ENCODE results near the gene ANTXR1. TPM values are rescaled to one million over a fixed set of nuclear protein-coding genes. Genes with fewer than 3 reads are reported as not detected.

ANTXR1 gene
- polyA plus RNA-seq, 1 of the 3 experiments (the other 2 are of a cell fraction), result 114 TPM

GRCh38 chr2:69288429-69288828 lies 275.4 kb downstream of the ANTXR1 start:
- TF ChIP-seq FOXM1 (IDR thresholded peaks at IDR 0.05; ENCODE audit: low read depth) (no peak), NRF1 (IDR thresholded peaks at IDR 0.05; ENCODE audit: low read depth, low read length) (no peak), RXRA (IDR thresholded peaks at IDR 0.05; ENCODE audit: borderline replicate concordance, low read depth) (no peak), NFIC (IDR thresholded peaks at IDR 0.05; ENCODE audit: borderline replicate concordance) (no peak), EP300 (IDR thresholded peaks at IDR 0.05; ENCODE audit: borderline replicate concordance in 1 of 2, low read depth in 1 of 2, low read length in 1 of 2) (no peak), MEF2A (IDR thresholded peaks at IDR 0.05; ENCODE audit: borderline replicate concordance, low read depth) (no peak), TEAD4 (IDR thresholded peaks at IDR 0.05; ENCODE audit: borderline replicate concordance, insufficient read depth) (no peak)
- 96% methylated on average over 1 of the region's 1 CpG for WGBS (ENCODE audit: low lambda C conversion rate)

GRCh38 chr2:69291004-69291650 lies 278.1 kb downstream of the ANTXR1 start:
- Histone ChIP-seq H3K4me3 (ENCODE audit: low read depth in 2 of 2, low read length in 1 of 2) (no peak overlapping the region), H3K9ac (peak overlapping the region; percentile 32; the same call in 1 of the 2 replicates), H3K4me1 (ENCODE audit: control insufficient read depth in 1 of 2, insufficient read depth in 2 of 2, low read depth in 1 of 2, low read length in 1 of 2) (peaks cover 2 to 17% of the 10 kb centered on the region in 2 experiments; a peak in 3 of 4 replicates), H3K27me3 (ENCODE audit: insufficient read depth) (no peaks in the 10 kb centered on the region), H3K9me3 (no peaks in the 10 kb centered on the region), H3K79me2 (ENCODE audit: insufficient read depth) (no peaks in the 10 kb centered on the region), H3K36me3 (replicated peaks in 1 of 2; ENCODE audit: control insufficient read depth in 1 of 2, insufficient read depth in 2 of 2, low read length in 1 of 2) (no peaks in the 10 kb centered on the region), H3K9me2 (no peaks in the 10 kb centered on the region), H3K4me2 (peak overlapping the region; percentile 38; the same call in 1 of the 2 replicates), H3K27ac (ENCODE audit: low read depth in 2 of 2, low read length in 1 of 2) (peak overlapping the region; percentile 51 to 75; a peak in 3 of 4 replicates), H4K20me1 (ENCODE audit: insufficient read depth) (no peaks in the 10 kb centered on the region), H2AFZ (ENCODE audit: low read depth) (peak overlapping the region; percentile 65), H3F3A (replicated peaks; ENCODE audit: insufficient read depth) (no peaks in the 10 kb centered on the region)
- ChIA-PET CTCF (interaction anchor here (1.1 to 1.4 kb wide), 3 partner anchors 162 to 366 kb away, joined by 3 read pairs; no protein-coding TSS in a partner anchor), POLR2A (no interaction called here)
- DNase-seq, result no peak
- TF ChIP-seq JUND (IDR thresholded peaks at IDR 0.05), result 0 out of 2 replicates have a peak, but pooled peaks have one; percentile 39
- TF ChIP-seq RCOR1 (IDR thresholded peaks at IDR 0.05; ENCODE audit: low read length), result no peak
- peak; percentile 90 for TF ChIP-seq NFIC (IDR thresholded peaks at IDR 0.05; ENCODE audit: borderline replicate concordance)
- TF ChIP-seq RXRA (IDR thresholded peaks at IDR 0.05; ENCODE audit: borderline replicate concordance, low read depth), result no peak
- no peak for TF ChIP-seq EP300 (IDR thresholded peaks at IDR 0.05; ENCODE audit: borderline replicate concordance in 1 of 2, low read depth in 1 of 2, low read length in 1 of 2)
- no peak for TF ChIP-seq REST (IDR thresholded peaks at IDR 0.05; ENCODE audit: low read depth, low read length)
- TF ChIP-seq FOXM1 (IDR thresholded peaks at IDR 0.05; ENCODE audit: low read depth), result no peak
- peak; percentile 80 for TF ChIP-seq MAX (IDR thresholded peaks at IDR 0.05; ENCODE audit: low read depth)
- no peak for TF ChIP-seq SIN3A (IDR thresholded peaks at IDR 0.05; ENCODE audit: borderline replicate concordance, low read depth, low read length)
- TF ChIP-seq, protein P1, sequence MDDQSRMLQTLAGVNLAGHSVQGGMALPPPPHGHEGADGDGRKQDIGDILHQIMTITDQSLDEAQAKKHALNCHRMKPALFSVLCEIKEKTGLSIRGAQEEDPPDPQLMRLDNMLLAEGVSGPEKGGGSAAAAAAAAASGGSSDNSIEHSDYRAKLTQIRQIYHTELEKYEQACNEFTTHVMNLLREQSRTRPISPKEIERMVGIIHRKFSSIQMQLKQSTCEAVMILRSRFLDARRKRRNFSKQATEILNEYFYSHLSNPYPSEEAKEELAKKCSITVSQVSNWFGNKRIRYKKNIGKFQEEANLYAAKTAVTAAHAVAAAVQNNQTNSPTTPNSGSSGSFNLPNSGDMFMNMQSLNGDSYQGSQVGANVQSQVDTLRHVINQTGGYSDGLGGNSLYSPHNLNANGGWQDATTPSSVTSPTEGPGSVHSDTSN (IDR thresholded peaks at IDR 0.05), result no peak; the same call in 1 of the 2 replicates
- no peak for TF ChIP-seq MXI1 (IDR thresholded peaks at IDR 0.05; ENCODE audit: low read depth, low read length)
- no peak for TF ChIP-seq USF1 (IDR thresholded peaks at IDR 0.05; ENCODE audit: borderline replicate concordance, low read depth)
- peak; percentile 65; the same call in 1 of the 2 replicates for TF ChIP-seq TEAD4 (IDR thresholded peaks at IDR 0.05; ENCODE audit: borderline replicate concordance, insufficient read depth)
- no peak for TF ChIP-seq POLR2AphosphoS5 (IDR thresholded peaks at IDR 0.05; ENCODE audit: low read depth, low read length)
- TF ChIP-seq, protein P2, sequence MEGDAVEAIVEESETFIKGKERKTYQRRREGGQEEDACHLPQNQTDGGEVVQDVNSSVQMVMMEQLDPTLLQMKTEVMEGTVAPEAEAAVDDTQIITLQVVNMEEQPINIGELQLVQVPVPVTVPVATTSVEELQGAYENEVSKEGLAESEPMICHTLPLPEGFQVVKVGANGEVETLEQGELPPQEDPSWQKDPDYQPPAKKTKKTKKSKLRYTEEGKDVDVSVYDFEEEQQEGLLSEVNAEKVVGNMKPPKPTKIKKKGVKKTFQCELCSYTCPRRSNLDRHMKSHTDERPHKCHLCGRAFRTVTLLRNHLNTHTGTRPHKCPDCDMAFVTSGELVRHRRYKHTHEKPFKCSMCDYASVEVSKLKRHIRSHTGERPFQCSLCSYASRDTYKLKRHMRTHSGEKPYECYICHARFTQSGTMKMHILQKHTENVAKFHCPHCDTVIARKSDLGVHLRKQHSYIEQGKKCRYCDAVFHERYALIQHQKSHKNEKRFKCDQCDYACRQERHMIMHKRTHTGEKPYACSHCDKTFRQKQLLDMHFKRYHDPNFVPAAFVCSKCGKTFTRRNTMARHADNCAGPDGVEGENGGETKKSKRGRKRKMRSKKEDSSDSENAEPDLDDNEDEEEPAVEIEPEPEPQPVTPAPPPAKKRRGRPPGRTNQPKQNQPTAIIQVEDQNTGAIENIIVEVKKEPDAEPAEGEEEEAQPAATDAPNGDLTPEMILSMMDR (IDR thresholded peaks at IDR 0.05), result no peak
- peak; percentile 20; the same call in 1 of the 2 replicates for TF ChIP-seq YY1 (IDR thresholded peaks at IDR 0.05; ENCODE audit: low read depth)
- peak; percentile 77 for TF ChIP-seq TCF12 (IDR thresholded peaks at IDR 0.05)

More at GRCh38 chr2:69288429-69288828, 275.4 kb downstream of the ANTXR1 start:
- Histone ChIP-seq H3K4me1 (ENCODE audit: control insufficient read depth in 1 of 2, insufficient read depth in 2 of 2, low read depth in 1 of 2, low read length in 1 of 2) (peaks cover 2 to 17% of the 10 kb centered on the region in 2 experiments; a peak in 3 of 4 replicates), H4K20me1 (ENCODE audit: insufficient read depth) (no peaks in the 10 kb centered on the region), H3K79me2 (ENCODE audit: insufficient read depth) (no peaks in the 10 kb centered on the region), H3K9me2 (no peaks in the 10 kb centered on the region), H3K9me3 (no peaks in the 10 kb centered on the region), H3F3A (replicated peaks; ENCODE audit: insufficient read depth) (no peaks in the 10 kb centered on the region), H3K4me2 (no peak overlapping the region), H2AFZ (ENCODE audit: low read depth) (no peak overlapping the region), H3K9ac (no peak overlapping the region), H3K27ac (ENCODE audit: low read depth in 2 of 2, low read length in 1 of 2) (no peak overlapping the region), H3K27me3 (ENCODE audit: insufficient read depth) (no peaks in the 10 kb centered on the region), H3K4me3 (ENCODE audit: low read depth in 2 of 2, low read length in 1 of 2) (no peak overlapping the region), H3K36me3 (replicated peaks in 1 of 2; ENCODE audit: control insufficient read depth in 1 of 2, insufficient read depth in 2 of 2, low read length in 1 of 2) (no peaks in the 10 kb centered on the region)
- ChIA-PET CTCF (interaction anchor here (1.0 kb wide), 1 partner anchor 276 kb away, joined by 3 read pairs; the partner anchor contains the start of gene ANTXR1), POLR2A (no interaction called here)
- no peak for DNase-seq

Measured in SK-N-SH (cell line).